OCI-LY3 (cell line): Measurements from ENCODE around the gene TIAM2.

Experiments
- H2AFZ ChIP-seq: fragments of 200-600, 300-600 bp; shearing (Covaris generic); 2 replicates; pipeline ENCODE4 v1.6.0; 2014; ENCODE audit warnings: antibody characterized with exemption, low read depth, low read length
- H3K27ac ChIP-seq: fragments of 200-600, 300-600 bp; sonication (generic); 2 replicates; pipeline ENCODE4 v1.5.1; 2014; ENCODE audit warnings: mild to moderate bottlenecking, low read length, moderate library complexity, mixed read lengths
- H3K27me3 ChIP-seq: fragments of 200-600, 300-600 bp; sonication (generic); 2 replicates; pipeline ENCODE4 v1.6.1; 2014; ENCODE audit warnings: low read depth, low read length, mixed read lengths
- H3K36me3 ChIP-seq: fragments of 200-600, 300-600 bp; sonication (generic); replicated peaks from 2 replicates; pipeline ENCODE3; 2014; ENCODE audit warnings: low read depth, low read length, mixed read lengths
- H3K4me1 ChIP-seq: fragments of 300-600, 200-600 bp; sonication (generic); 2 replicates; pipeline ENCODE4 v1.6.1; 2014; ENCODE audit warnings: low read length, mixed read lengths
- H3K4me2 ChIP-seq: fragments of 200-600, 300-600 bp; sonication (generic); 2 replicates; pipeline ENCODE4 v1.6.1; 2014; ENCODE audit warnings: low read length, mixed read lengths
- H3K4me3 ChIP-seq: fragments of 300-600, 200-600 bp; sonication (generic); 2 replicates; pipeline ENCODE4 v1.5.1; 2014; ENCODE audit warnings: antibody characterized with exemption, mild to moderate bottlenecking, low read length, moderate library complexity
- H3K79me2 ChIP-seq: fragments of 300-600, 200-600 bp; shearing (Covaris generic); 2 replicates; pipeline ENCODE4 v1.6.1; 2014; ENCODE audit warnings: mild to moderate bottlenecking, low read length, mixed read lengths
- H3K9ac ChIP-seq: fragments of 300-600, 200-600 bp; shearing (Covaris generic); 2 replicates; pipeline ENCODE4 v1.6.0; 2014; ENCODE audit warnings: mild to moderate bottlenecking, low read length, moderate library complexity
- H3K9me3 ChIP-seq: fragments of 200-600, 300-600 bp; shearing (Covaris generic); 2 replicates; pipeline ENCODE4 v1.6.1; 2014; ENCODE audit warnings: low read length, mixed read lengths; ENCODE audit not compliant: insufficient read depth
- H4K20me1 ChIP-seq: fragments of 200-600, 300-600 bp; sonication (generic); 2 replicates; pipeline ENCODE4 v1.6.1; 2016; ENCODE audit warnings: low read length, mixed read lengths; ENCODE audit not compliant: insufficient read depth
- EZH2phosphoT487 ChIP-seq: fragments of 200-600 bp; shearing (Covaris generic); IDR thresholded peaks from 2 replicates; pipeline ENCODE4 v1.6.1; 2018; ENCODE audit warnings: antibody characterized with exemption, mixed run types, low read depth
- TF ChIP-seq, protein P1 (sequence below): fragments of 200-600, 300-600 bp; sonication (generic); IDR thresholded peaks from 2 replicates; pipeline ENCODE4 v1.5.1; 2014; ENCODE audit warnings: antibody characterized with exemption, low read length, low read depth

TIAM2 gene

DNA sequence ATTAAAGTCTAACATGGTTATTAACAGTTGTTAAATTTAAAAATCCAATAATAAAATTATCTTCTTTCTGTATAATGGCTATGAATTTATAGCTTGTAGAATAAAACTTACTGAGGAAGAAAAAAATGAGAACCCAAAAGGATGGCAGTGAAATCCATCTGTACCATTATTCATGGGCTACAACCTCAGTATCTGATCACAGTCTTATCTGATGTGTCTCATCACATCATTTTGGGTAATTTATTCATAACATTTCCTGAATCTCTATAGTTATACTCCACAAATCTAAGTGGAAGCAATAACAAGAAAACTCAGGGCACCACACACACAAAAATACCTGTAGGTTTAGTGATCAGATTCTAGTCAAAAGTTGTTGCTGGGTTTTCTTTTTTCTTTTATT is 276.0 kb downstream of the TIAM2 start:
- Histone ChIP-seq H3K79me2 (no peaks in the 10 kb centered on the region), H3K27ac (no peak overlapping the region), H3K36me3 (no peaks in the 10 kb centered on the region), H4K20me1 (no peaks in the 10 kb centered on the region), H3K4me3 (no peak overlapping the region), H3K27me3 (no peaks in the 10 kb centered on the region), H3K4me1 (no peaks in the 10 kb centered on the region), H3K9me3 (no peaks in the 10 kb centered on the region), H3K4me2 (no peak overlapping the region), H2AFZ (no peak overlapping the region), H3K9ac (no peak overlapping the region)
- TF ChIP-seq, protein P1, sequence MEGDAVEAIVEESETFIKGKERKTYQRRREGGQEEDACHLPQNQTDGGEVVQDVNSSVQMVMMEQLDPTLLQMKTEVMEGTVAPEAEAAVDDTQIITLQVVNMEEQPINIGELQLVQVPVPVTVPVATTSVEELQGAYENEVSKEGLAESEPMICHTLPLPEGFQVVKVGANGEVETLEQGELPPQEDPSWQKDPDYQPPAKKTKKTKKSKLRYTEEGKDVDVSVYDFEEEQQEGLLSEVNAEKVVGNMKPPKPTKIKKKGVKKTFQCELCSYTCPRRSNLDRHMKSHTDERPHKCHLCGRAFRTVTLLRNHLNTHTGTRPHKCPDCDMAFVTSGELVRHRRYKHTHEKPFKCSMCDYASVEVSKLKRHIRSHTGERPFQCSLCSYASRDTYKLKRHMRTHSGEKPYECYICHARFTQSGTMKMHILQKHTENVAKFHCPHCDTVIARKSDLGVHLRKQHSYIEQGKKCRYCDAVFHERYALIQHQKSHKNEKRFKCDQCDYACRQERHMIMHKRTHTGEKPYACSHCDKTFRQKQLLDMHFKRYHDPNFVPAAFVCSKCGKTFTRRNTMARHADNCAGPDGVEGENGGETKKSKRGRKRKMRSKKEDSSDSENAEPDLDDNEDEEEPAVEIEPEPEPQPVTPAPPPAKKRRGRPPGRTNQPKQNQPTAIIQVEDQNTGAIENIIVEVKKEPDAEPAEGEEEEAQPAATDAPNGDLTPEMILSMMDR, result no peak
- TF ChIP-seq EZH2phosphoT487, result no peak

DNA sequence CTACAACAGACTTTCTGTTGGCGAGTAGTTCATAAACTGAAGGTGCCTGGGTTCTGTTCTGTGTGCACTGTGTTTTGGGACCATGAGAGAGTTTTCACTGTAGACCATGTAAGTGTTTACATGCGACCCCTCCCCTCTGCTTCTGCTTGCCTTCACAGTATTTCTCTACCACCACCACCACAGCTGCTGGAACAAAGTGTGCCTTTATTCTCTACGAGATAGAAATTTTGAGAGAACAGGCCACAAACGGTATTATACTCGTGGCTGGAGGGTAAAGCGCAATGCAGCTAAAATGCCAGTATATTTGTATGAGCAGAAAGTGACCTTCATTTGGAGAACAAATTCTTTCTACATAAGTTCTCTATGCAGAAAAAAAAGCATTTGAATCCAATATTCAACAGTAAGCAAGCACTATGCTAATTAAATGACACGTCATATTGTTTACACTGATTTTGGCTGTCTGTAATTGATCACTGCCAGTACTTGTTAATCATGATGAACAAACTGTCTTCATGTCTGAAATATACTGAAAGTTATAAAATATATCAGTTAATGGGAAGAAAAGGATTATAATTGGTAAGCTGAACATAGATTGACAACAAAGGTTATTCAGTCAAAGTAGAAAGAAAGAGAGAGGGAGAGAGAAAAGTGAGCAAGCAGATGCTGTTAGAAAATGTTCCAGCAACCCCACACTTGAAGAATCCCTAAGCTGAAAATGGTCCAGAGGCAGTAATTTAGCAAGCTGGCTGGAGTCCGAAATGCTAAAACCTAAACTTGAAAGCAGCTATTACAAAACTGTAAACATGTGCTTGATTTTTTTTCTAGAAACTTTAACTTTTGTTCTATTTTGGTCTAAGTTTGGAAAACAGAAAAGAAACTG is 277.5 kb downstream of the TIAM2 start:
- H3K79me2 ChIP-seq, result no peaks in the 10 kb centered on the region
- H3K9ac ChIP-seq, result no peak overlapping the region
- no peaks in the 10 kb centered on the region for H3K27me3 ChIP-seq
- no peaks in the 10 kb centered on the region for H3K4me1 ChIP-seq
- no peaks in the 10 kb centered on the region for H3K36me3 ChIP-seq
- no peaks in the 10 kb centered on the region for H3K9me3 ChIP-seq
- no peak overlapping the region for H3K4me3 ChIP-seq
- H4K20me1 ChIP-seq, result no peaks in the 10 kb centered on the region
- H3K4me2 ChIP-seq, result no peak overlapping the region
- no peak for TF ChIP-seq EZH2phosphoT487
- TF ChIP-seq, protein P1, result no peak
- H2AFZ ChIP-seq, result no peak overlapping the region
- no peak overlapping the region for H3K27ac ChIP-seq

DNA sequence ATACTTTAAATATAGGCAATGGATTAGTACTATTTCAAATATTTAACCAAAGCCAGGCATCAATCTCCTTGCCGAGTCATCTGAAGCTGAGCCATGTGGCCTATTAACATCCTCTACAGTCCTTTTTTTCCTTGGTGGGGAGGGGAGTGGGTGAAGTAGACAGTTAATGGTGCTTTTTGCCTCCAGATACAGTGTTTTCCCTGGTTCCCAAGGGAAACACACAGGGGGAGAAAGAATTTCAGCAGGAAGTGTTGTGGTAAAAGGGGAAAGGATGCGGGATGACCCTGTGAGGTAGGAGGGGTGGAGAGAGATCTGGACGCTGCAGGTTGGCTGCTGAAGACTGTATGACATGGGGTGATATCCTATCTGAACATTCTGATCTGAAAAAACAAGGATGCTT is 278.3 kb downstream of the TIAM2 start:
- Histone ChIP-seq H4K20me1 (no peaks in the 10 kb centered on the region), H3K9ac (no peak overlapping the region), H3K27me3 (no peaks in the 10 kb centered on the region), H3K4me1 (no peaks in the 10 kb centered on the region), H3K9me3 (no peaks in the 10 kb centered on the region), H2AFZ (no peak overlapping the region), H3K36me3 (no peaks in the 10 kb centered on the region), H3K4me3 (no peak overlapping the region), H3K4me2 (no peak overlapping the region), H3K79me2 (no peaks in the 10 kb centered on the region), H3K27ac (no peak overlapping the region)
- TF ChIP-seq EZH2phosphoT487, result no peak
- TF ChIP-seq, protein P1, result no peak

DNA sequence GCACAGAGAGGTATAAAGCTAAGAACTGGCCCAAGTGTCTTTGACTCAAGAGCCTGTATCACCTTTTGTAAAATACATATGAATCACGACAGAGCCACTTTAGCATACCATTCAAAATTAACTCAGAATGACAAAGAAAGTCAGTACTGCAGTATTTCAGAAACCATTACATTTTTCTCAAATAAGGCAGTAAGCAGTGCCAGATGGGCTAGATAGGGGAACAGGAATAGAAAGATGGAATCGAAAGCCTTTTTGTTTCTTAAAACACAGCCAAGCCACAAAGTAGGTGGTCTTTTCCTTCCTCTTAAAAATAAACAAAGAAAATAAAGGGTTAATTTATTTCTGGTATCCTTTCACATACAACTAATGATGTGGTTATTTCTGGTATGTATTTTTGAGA is 279.0 kb downstream of the TIAM2 start:
- no peak for TF ChIP-seq EZH2phosphoT487
- TF ChIP-seq, protein P1, result no peak
- no peaks in the 10 kb centered on the region for H3K27me3 ChIP-seq
- H2AFZ ChIP-seq, result no peak overlapping the region
- H3K27ac ChIP-seq, result no peak overlapping the region
- no peaks in the 10 kb centered on the region for H3K79me2 ChIP-seq
- no peak overlapping the region for H3K4me2 ChIP-seq
- H3K36me3 ChIP-seq, result no peaks in the 10 kb centered on the region
- no peak overlapping the region for H3K4me3 ChIP-seq
- no peaks in the 10 kb centered on the region for H3K4me1 ChIP-seq
- no peak overlapping the region for H3K9ac ChIP-seq
- no peaks in the 10 kb centered on the region for H4K20me1 ChIP-seq
- no peaks in the 10 kb centered on the region for H3K9me3 ChIP-seq
